GM21737 (cell line): ENCODE measurements around the gene CD1E.
"Not testable (repeated sequence)": the region's sequence is repeated elsewhere in the genome, so short reads cannot be mapped to it uniquely, and the experiment has no call there.

Experiments used
- ATAC-seq: cut with Tn5 transposase; IDR thresholded peaks from one replicate; pipeline ENCODE4 v1.9.1; 2021; ENCODE audit warnings: mild to moderate bottlenecking, moderate library complexity; ENCODE audit not compliant: unreplicated experiment

CD1E gene

GRCh38 chr1:158362482-158362881 lies 8.8 kb downstream of the CD1E start:
- ATAC-seq: no peak

- ATAC-seq: no peak
Measured at GRCh38 chr1:158362941-158363340, 9.2 kb downstream of the CD1E start.

- ATAC-seq: no peak
Measured at GRCh38 chr1:158366783-158367182, 13.1 kb downstream of the CD1E start.

GRCh38 chr1:158371188-158371953 lies 17.7 kb downstream of the CD1E start:
- ATAC-seq: peak; percentile 95

GRCh38 chr1:158374101-158374500 lies 20.4 kb downstream of the CD1E start:
- not testable (repeated sequence) for ATAC-seq

GRCh38 chr1:158374860-158375259 lies 21.2 kb downstream of the CD1E start:
- ATAC-seq: no peak

GRCh38 chr1:158390331-158390730 lies 36.6 kb downstream of the CD1E start:
- ATAC-seq: no peak

- ATAC-seq: no peak
Measured at GRCh38 chr1:158391099-158391498, 37.4 kb downstream of the CD1E start.

GRCh38 chr1:158393476-158393875 lies 39.8 kb downstream of the CD1E start:
- ATAC-seq: no peak

- no peak for ATAC-seq
Measured at GRCh38 chr1:158396646-158397045, 43.0 kb downstream of the CD1E start.

GRCh38 chr1:158398818-158399514 lies 45.3 kb downstream of the CD1E start, which contains the start of gene OR10T2:
Gene OR10T2 (minus strand): TSS chr1:158399466. CDS start chr1:158399466, 0 bp downstream.
- no peak for ATAC-seq

- ATAC-seq: no peak
Measured at GRCh38 chr1:158400871-158401270, 47.2 kb downstream of the CD1E start.

GRCh38 chr1:158407092-158407491 lies 53.4 kb downstream of the CD1E start:
- ATAC-seq: no peak
